Adrenal gland (tissue), 5 donors: ENCODE results near the gene GRWD1.

Source experiments
- POLR2A ChIP-seq, 2 donors: fragments of 450-650 bp; IDR thresholded peaks; one replicate each; pipeline ENCODE4 v1.6.1; 2017; ENCODE audit warnings: antibody characterized with exemption in 2 of 2, mild to moderate bottlenecking in 2 of 2, moderate library complexity in 1 of 2
- TF ChIP-seq, protein P1 (sequence below), 6 experiments: fragments of 450-650 bp in 4 of 6; fragments of 200-600 bp in 2 of 6; sonication (generic) in 1 of 6; IDR thresholded peaks; 1 replicate in 5 of 6; 2 replicates in 1 of 6; pipeline versions ENCODE4 v1.5.1 to v1.8.0; 2016 to 2021; ENCODE audit warnings: antibody characterized with exemption in 6 of 6, mild to moderate bottlenecking in 2 of 6, moderate library complexity in 1 of 6
- donor health status: DM: no; HTN: no; CAD: no.

DNA sequence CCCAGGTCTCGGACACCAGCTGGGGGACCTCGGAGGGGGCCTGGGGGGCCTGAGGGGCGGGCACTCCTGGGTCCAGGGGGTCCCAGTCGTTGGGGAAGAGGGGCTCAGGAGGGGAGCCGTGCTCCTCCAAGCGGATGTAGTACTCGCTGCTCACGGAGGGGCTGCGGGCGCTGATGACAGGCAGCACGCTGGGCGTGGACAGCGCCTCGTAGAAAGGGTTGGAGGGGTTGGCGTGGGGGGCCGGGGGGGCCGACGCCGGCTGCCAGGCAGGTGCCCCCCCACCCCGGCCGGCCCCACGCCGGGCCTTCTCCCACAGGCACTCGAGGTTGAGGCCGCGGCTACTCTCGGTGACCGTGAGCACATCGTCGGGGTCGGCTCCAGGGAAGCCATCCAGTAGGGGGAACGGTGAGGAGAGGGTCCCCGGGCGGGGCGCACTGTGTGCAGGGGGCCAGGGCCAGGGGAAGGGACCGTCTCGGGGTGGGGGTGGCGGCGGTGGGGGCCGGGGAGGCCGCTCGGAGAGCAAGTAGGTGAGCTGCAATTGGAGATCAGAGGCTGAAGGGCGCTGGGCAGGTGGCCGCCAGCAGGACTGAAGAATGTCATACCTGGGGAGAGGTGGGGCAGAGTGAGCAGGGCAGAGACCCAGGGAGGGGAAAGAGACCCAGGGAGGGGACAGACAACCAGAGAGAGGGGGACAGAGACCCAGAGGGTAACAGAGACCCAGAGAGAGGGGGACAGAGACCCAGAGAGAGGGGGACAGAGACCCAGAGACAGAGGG, 53.7 kb downstream of the GRWD1 start:
- TF ChIP-seq, protein P1, sequence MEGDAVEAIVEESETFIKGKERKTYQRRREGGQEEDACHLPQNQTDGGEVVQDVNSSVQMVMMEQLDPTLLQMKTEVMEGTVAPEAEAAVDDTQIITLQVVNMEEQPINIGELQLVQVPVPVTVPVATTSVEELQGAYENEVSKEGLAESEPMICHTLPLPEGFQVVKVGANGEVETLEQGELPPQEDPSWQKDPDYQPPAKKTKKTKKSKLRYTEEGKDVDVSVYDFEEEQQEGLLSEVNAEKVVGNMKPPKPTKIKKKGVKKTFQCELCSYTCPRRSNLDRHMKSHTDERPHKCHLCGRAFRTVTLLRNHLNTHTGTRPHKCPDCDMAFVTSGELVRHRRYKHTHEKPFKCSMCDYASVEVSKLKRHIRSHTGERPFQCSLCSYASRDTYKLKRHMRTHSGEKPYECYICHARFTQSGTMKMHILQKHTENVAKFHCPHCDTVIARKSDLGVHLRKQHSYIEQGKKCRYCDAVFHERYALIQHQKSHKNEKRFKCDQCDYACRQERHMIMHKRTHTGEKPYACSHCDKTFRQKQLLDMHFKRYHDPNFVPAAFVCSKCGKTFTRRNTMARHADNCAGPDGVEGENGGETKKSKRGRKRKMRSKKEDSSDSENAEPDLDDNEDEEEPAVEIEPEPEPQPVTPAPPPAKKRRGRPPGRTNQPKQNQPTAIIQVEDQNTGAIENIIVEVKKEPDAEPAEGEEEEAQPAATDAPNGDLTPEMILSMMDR (IDR thresholded peaks at IDR 0.05): no peak
- no peak for TF ChIP-seq POLR2A (IDR thresholded peaks at IDR 0.05)
